GM19452 (cell line): Measurements from ENCODE around the gene NDUFC1.
"Not testable (repeated sequence)": the region's sequence is repeated elsewhere in the genome, so short reads cannot be mapped to it uniquely, and the experiment has no call there.

Source experiments
- ATAC-seq: cut with Tn5 transposase; IDR thresholded peaks from one replicate; pipeline ENCODE4 v1.9.1; 2021; ENCODE audit not compliant: unreplicated experiment

Gene NDUFC1

DNA sequence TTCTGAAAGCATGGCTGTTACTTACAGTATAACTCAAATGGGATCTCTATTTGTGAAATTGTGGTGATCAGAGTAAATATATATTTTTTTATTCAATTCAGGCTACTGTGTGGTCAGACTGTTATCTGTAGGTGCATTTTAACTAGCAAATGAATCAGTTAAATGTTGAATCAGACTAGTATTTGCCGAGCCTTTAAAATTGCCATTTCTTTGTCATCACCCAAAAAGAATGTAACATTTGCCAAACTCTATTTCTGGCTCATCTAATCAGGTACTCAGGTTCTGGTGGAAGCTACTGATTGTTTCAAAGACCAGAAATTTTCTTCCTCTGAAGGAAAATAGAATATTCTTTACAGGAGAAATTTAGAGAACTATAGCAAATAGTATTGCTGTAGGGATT is 2.7 kb downstream of the NDUFC1 start:
- ATAC-seq = no peak

DNA sequence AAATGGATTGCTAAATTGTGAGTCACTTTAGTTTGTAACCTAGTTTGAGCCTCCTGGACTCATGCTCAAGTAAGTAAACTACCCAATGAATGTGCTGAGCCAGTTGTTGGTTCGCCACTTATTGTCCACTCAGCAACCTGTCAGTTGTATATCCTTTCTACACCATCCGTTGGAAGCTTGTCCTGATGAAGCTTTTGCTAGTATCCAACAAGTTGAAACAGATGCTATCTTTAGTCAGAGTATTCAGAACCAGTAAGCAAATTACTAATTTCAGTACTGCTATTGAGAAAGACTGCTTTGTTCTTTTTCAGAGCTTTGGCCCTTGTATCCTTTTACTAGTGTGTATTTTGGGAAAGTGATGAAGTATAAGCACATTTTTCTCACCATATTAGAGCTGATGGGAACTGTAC is 5.3 kb downstream of the NDUFC1 start:
- ATAC-seq = no peak

GRCh38 chr4:139295942-139296299 is 6.4 kb downstream of the NDUFC1 start:
- ATAC-seq = no peak

GRCh38 chr4:139295206-139295941 is 6.9 kb downstream of the NDUFC1 start:
- ATAC-seq = peak; percentile 94

GRCh38 chr4:139286186-139286698 is 16.0 kb downstream of the NDUFC1 start:
- no peak for ATAC-seq

GRCh38 chr4:139282721-139283075 is 19.6 kb downstream of the NDUFC1 start:
- ATAC-seq = no peak

- ATAC-seq = no peak
Observed at GRCh38 chr4:139282065-139282720, 20.1 kb downstream of the NDUFC1 start.

DNA sequence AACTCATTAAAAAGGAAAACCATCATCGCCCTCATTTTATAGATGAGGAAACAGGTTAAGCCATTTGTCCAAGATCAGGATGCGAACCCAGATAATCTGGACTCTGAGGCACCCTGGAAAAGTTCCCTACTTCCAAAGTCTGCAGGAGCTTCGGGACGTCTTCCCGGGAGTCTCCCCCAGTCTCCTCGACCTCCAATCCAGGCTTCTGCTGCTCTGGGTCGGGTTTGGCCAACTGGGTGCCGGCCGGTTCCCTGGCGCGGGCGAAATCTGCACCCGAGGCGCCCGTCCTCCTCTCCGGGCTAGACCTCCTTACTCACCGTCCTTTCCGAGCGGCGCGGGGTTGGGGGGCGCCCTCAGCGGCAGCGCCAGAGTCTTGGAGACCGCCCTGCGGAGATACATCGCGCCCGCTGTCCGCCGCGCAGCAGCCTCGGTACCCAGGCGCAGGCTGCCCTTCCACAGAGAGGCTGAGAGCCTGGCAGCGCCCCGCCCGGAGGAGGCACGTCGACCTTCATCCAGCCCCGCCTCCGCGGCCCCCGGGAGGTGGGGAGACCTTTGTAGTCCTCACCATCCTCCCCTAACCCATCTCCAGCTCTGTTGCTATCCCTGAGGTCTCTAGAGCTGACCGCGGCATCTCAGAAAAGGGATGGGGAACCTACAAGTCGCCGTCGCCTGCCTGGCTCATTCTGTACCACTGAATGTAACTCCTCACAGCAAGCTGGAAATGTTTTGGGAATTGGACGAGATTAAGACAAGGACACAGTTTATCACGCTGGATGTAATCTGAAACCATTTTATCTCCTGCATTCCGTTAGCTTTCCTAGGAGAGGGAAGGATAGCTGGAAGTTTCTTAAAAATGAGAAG is 22.3 kb downstream of the NDUFC1 start, which contains the start of gene MGARP:
Gene MGARP, minus strand, starts transcription at position 466 of the 861 bp plus-strand sequence. Its CDS starts 67 bp downstream, at position 399.
- no peak for ATAC-seq

DNA sequence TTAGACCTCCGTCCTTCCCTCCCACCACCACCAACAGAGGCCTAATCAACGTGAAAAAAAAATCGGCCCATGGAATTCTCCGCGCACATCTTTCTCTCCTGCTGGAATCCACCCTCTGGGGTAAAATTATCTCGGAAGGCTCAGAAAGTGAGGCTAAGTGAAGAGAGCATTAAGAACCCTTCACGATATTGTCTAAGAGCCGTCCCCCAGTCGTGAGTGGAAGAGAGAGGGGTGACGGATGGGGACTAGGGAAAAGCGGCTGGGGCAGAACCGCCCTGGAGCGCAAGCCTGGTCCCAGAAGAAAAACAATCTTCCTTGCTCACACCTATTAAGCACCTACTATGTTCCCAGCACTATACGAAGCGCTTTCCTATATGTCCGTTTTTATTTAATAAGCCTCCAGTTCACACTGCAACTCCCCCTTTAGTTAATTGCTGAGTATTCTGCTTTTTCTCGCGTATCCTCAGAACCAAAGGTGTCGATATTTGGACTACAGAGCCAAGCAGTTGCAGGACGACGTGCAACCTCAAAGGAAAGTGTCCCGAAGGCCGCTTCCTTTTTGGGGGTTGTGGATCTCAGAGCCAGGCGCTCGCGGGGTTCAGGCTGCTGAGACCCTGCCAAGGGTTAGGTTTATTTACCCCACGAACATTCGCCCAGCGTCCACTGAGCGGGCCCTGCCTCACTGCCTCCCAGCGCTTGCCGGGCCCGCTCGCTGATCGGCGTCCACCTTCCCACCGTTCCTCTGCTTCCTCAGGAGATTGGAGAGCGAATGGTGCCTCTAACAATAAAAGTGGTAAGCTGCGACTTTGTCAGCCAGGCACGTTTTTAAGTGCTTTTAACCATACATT is 23.1 kb downstream of the NDUFC1 start:
- ATAC-seq = no peak

GRCh38 chr4:139278485-139278884 is 23.8 kb downstream of the NDUFC1 start:
- no peak for ATAC-seq

- ATAC-seq = no peak
Observed at GRCh38 chr4:139275281-139275735, 27.0 kb downstream of the NDUFC1 start.

DNA sequence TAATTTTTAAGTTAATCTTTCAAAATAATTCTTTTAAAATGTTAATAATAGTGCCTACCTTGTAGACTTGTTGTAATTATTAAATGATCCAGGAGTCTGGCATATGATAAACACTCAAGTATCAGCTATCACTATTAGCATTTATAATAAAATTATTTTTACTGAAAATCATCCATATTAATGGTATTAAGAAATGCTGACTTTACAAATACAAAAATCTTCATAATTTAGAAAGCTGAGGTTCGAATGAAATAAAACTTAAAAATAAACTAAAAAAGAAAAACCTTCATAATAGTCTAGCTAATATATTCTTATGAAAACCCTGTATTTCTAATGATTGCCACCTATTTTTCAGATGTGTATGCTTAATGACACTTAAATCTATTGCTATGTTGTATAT is 27.5 kb downstream of the NDUFC1 start:
- no peak for ATAC-seq

GRCh38 chr4:139273835-139274234 is 28.4 kb downstream of the NDUFC1 start:
- no peak for ATAC-seq

DNA sequence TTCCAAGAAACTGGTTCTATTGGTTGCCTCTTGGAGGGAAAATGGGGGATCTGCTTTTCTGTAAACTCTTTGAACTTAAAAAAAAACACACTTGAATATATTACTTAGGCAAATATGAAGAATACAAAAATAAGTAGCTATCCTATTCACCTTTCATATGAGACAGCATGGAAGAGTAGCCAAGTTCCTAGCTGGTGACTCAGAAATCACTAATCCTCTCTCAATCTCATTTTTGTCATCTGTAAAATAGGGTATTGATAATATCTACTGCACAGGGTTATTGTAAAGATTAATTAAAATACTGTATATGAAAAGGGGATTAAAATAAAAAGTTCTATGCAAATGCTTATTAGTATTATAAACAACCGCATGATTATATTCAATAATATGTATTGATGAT is 35.0 kb downstream of the NDUFC1 start:
- ATAC-seq = no peak

GRCh38 chr4:139266583-139267257 is 35.6 kb downstream of the NDUFC1 start:
- peak; percentile 96 for ATAC-seq

- ATAC-seq = peak; percentile 2
Observed at GRCh38 chr4:139266208-139266582, 36.1 kb downstream of the NDUFC1 start.

DNA sequence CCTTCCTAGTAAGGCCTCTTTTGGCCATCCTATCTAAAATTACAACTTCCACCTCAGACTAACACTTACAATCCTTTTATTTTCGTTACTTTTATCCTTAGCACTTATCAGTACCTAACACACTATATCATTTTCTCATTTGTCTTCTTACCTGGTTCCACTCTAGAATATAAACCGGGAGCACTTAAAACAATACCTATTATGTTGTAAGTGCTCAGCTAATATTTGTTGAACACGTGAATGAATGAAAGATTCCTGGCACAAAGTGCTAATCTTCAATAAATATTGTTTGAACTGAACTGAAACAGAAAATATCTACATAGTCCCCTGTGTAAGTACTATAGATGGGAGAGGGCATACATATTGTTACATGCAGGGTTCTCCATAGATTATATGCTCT is 36.6 kb downstream of the NDUFC1 start:
- ATAC-seq = no peak

- no peak for ATAC-seq
Observed at GRCh38 chr4:139256349-139256748, 45.9 kb downstream of the NDUFC1 start.

- ATAC-seq = not testable (repeated sequence)
Observed at GRCh38 chr4:139255581-139255980, 46.7 kb downstream of the NDUFC1 start.

GRCh38 chr4:139253713-139254112 is 48.6 kb downstream of the NDUFC1 start:
- no peak for ATAC-seq
